Measurements from ENCODE around the gene TLK1.
"Not testable (repeated sequence)": the region's sequence is repeated elsewhere in the genome, so short reads cannot be mapped to it uniquely, and the experiment has no call there.

Gene TLK1

GRCh38 chr2:171162522-171163197 lies 2.0 kb upstream of the TLK1 start:
- ChIA-PET CTCF (interaction anchor here (0.7 to 2.1 kb wide), 2 partner anchors 190 to 247 kb away, joined by 3 to 8 read pairs; no protein-coding TSS in a partner anchor), POLR2A (interaction anchor here (0.7 kb wide), 1 partner anchor 72 kb away, joined by 4 read pairs; no protein-coding TSS in a partner anchor)
- H3K27me3 ChIP-seq (replicated peaks in 2 of 5; ENCODE audit: control insufficient read depth in 4 of 5, insufficient read depth in 5 of 5, low read length in 4 of 5); H3K27ac ChIP-seq (ENCODE audit: insufficient read depth in 1 of 2, low read depth in 1 of 2, low read length in 2 of 2, poor library complexity in 1 of 2, severe bottlenecking in 2 of 2); DNase-seq; H3K4me3 ChIP-seq (ENCODE audit: control insufficient read depth in 1 of 7, extremely low read depth in 1 of 7, insufficient read depth in 4 of 7, low read depth in 2 of 7, low read length in 6 of 7); H3K36me3 ChIP-seq (ENCODE audit: control insufficient read depth in 4 of 4, insufficient read depth in 4 of 4, low read length in 3 of 4); H3K9me3 ChIP-seq (ENCODE audit: control extremely low read depth in 1 of 5, control insufficient read depth in 4 of 5, insufficient read depth in 2 of 5, low read depth in 1 of 5, low read length in 4 of 5): not testable (repeated sequence)
- peaks cover 22 to 44% (median 30%) of the 10 kb centered on the region in 4 experiments for H3K4me1 ChIP-seq (ENCODE audit: control extremely low read depth in 1 of 4, control insufficient read depth in 4 of 4, insufficient read depth in 4 of 4, low read length in 3 of 4)
- WGBS (ENCODE audit: insufficient coverage) = 94% methylated on average over 6 of the region's 9 CpGs

DNA sequence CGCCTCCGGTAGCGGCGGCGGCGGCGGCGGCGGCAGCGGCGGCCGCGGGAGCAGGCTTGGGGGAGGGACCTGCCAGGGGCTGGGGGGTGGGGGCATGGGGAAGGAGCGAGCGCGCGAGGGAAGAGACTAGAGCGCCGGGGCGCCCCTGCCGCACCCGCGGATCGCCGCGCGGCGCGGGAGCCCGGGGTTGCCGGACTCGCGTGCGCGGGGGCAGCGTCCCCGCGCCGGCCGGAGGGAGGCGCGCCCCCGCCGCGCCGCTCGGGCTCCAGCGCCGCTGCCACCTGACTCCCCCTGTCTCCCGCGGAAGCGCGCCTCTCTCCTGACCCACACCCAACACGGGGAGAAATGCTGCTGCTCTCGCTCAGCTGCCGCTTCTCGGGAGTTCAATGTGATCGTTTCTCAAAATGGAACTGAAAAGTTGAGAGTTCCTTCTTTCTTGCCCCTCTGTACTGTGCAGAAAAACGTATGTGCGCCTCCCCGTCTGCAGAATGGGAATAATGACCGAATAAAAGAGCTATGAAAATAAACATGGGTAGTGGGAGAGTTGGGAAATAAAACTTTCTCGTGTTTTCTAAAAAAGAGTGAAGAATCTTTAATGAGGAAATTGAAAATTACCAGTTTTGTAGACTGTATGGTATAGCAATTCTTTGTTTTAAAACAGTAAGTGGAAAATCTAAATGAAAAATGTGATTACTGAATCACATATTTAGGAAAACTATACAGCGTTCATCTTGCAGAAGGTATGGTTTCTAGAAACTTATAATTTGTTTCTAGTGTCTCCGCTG lies 455 bp upstream of the TLK1 start:
- no peaks in the 10 kb centered on the region for H3K27me3 ChIP-seq (replicated peaks in 2 of 5; ENCODE audit: control insufficient read depth in 4 of 5, insufficient read depth in 5 of 5, low read length in 4 of 5)
- peaks cover 22 to 50% (median 34%) of the 10 kb centered on the region in 4 experiments for H3K4me1 ChIP-seq (ENCODE audit: control extremely low read depth in 1 of 4, control insufficient read depth in 4 of 4, insufficient read depth in 4 of 4, low read length in 3 of 4)
- H3K36me3 ChIP-seq (ENCODE audit: control insufficient read depth in 4 of 4, insufficient read depth in 4 of 4, low read length in 3 of 4) = no peaks in the 10 kb centered on the region
- ChIA-PET CTCF (interaction anchor here (0.7 kb wide), 1 partner anchor 40 kb away, joined by 4 read pairs; no protein-coding TSS in a partner anchor), POLR2A (interaction anchor here (0.5 kb wide), 1 partner anchor 128 kb away, joined by 3 read pairs; no protein-coding TSS in a partner anchor)
- H3K4me3 ChIP-seq (ENCODE audit: control insufficient read depth in 1 of 7, extremely low read depth in 1 of 7, insufficient read depth in 4 of 7, low read depth in 2 of 7, low read length in 6 of 7) = peak overlapping the region; percentile 55 to 96 (median 86)
- peak overlapping the region; percentile 84 to 95 for H3K27ac ChIP-seq (ENCODE audit: insufficient read depth in 1 of 2, low read depth in 1 of 2, low read length in 2 of 2, poor library complexity in 1 of 2, severe bottlenecking in 2 of 2)
- H3K9me3 ChIP-seq (ENCODE audit: control extremely low read depth in 1 of 5, control insufficient read depth in 4 of 5, insufficient read depth in 2 of 5, low read depth in 1 of 5, low read length in 4 of 5) = no peaks in the 10 kb centered on the region
- peak; percentile 82 to 92 (median 84) for DNase-seq
- WGBS (ENCODE audit: insufficient coverage) = 0% methylated on average over 40 of the region's 65 CpGs

- peaks cover 27 to 54% (median 37%) of the 10 kb centered on the region in 4 experiments for H3K4me1 ChIP-seq (ENCODE audit: control extremely low read depth in 1 of 4, control insufficient read depth in 4 of 4, insufficient read depth in 4 of 4, low read length in 3 of 4)
- under 1% methylated on average over 31 of the region's 38 CpGs for WGBS (ENCODE audit: insufficient coverage)
- peak overlapping the region; percentile 79 to 96 (median 93) for H3K4me3 ChIP-seq (ENCODE audit: control insufficient read depth in 1 of 7, extremely low read depth in 1 of 7, insufficient read depth in 4 of 7, low read depth in 2 of 7, low read length in 6 of 7)
- DNase-seq = peak; percentile 67 to 82 (median 75)
- peak overlapping the region; percentile 64 to 95 for H3K27ac ChIP-seq (ENCODE audit: insufficient read depth in 1 of 2, low read depth in 1 of 2, low read length in 2 of 2, poor library complexity in 1 of 2, severe bottlenecking in 2 of 2)
- H3K9me3 ChIP-seq (ENCODE audit: control extremely low read depth in 1 of 5, control insufficient read depth in 4 of 5, insufficient read depth in 2 of 5, low read depth in 1 of 5, low read length in 4 of 5) = no peaks in the 10 kb centered on the region
- no peaks in the 10 kb centered on the region for H3K36me3 ChIP-seq (ENCODE audit: control insufficient read depth in 4 of 4, insufficient read depth in 4 of 4, low read length in 3 of 4)
- no peaks in the 10 kb centered on the region for H3K27me3 ChIP-seq (replicated peaks in 2 of 5; ENCODE audit: control insufficient read depth in 4 of 5, insufficient read depth in 5 of 5, low read length in 4 of 5)
- ChIA-PET POLR2A (interaction anchor here (0.6 to 0.8 kb wide), 2 partner anchors 16 to 274 kb away, joined by 3 to 4 read pairs; partner anchors contain the start of gene METTL8), CTCF (interaction anchor here (0.7 to 2.8 kb wide), 18 partner anchors 9 to 286 kb away, joined by 3 to 16 read pairs (median 5); no protein-coding TSS in a partner anchor)
Measured at GRCh38 chr2:171159372-171160118, 1.1 kb downstream of the TLK1 start.

GRCh38 chr2:171158790-171159371 lies 1.8 kb downstream of the TLK1 start:
- peaks cover 31 to 60% (median 42%) of the 10 kb centered on the region in 4 experiments for H3K4me1 ChIP-seq (ENCODE audit: control extremely low read depth in 1 of 4, control insufficient read depth in 4 of 4, insufficient read depth in 4 of 4, low read length in 3 of 4)
- H3K27me3 ChIP-seq (replicated peaks in 2 of 5; ENCODE audit: control insufficient read depth in 4 of 5, insufficient read depth in 5 of 5, low read length in 4 of 5) = no peaks in the 10 kb centered on the region
- H3K36me3 ChIP-seq (ENCODE audit: control insufficient read depth in 4 of 4, insufficient read depth in 4 of 4, low read length in 3 of 4) = no peaks in the 10 kb centered on the region
- CTCF ChIA-PET = interaction anchor here (0.7 to 2.8 kb wide), 21 partner anchors 9 to 285 kb away, joined by 3 to 16 read pairs (median 5); no protein-coding TSS in a partner anchor
- H3K27ac ChIP-seq (ENCODE audit: insufficient read depth in 1 of 2, low read depth in 1 of 2, low read length in 2 of 2, poor library complexity in 1 of 2, severe bottlenecking in 2 of 2) = peak overlapping the region; percentile 64 to 95
- peak overlapping the region; percentile 79 to 96 (median 93) for H3K4me3 ChIP-seq (ENCODE audit: control insufficient read depth in 1 of 7, extremely low read depth in 1 of 7, insufficient read depth in 4 of 7, low read depth in 2 of 7, low read length in 6 of 7)
- POLR2A ChIA-PET = interaction anchor here (0.8 kb wide), 1 partner anchor 15 kb away, joined by 4 read pairs; no protein-coding TSS in a partner anchor
- DNase-seq = peak in 1 of 3 donors; percentile 14
- WGBS (ENCODE audit: insufficient coverage) = 1% methylated on average over 9 of the region's 15 CpGs
- no peaks in the 10 kb centered on the region for H3K9me3 ChIP-seq (ENCODE audit: control extremely low read depth in 1 of 5, control insufficient read depth in 4 of 5, insufficient read depth in 2 of 5, low read depth in 1 of 5, low read length in 4 of 5)

GRCh38 chr2:171158036-171158789 lies 2.5 kb downstream of the TLK1 start:
- H3K27me3 ChIP-seq (replicated peaks in 2 of 5; ENCODE audit: control insufficient read depth in 4 of 5, insufficient read depth in 5 of 5, low read length in 4 of 5) = no peaks in the 10 kb centered on the region
- CTCF ChIA-PET = interaction anchor here (0.7 to 2.8 kb wide), 20 partner anchors 8 to 285 kb away, joined by 3 to 16 read pairs (median 5); no protein-coding TSS in a partner anchor
- H3K27ac ChIP-seq (ENCODE audit: insufficient read depth in 1 of 2, low read depth in 1 of 2, low read length in 2 of 2, poor library complexity in 1 of 2, severe bottlenecking in 2 of 2) = no peak overlapping the region
- H3K4me3 ChIP-seq (ENCODE audit: control insufficient read depth in 1 of 7, extremely low read depth in 1 of 7, insufficient read depth in 4 of 7, low read depth in 2 of 7, low read length in 6 of 7) = peak overlapping the region in 6 of 7 experiments; percentile 79 to 96 (median 90)
- H3K36me3 ChIP-seq (ENCODE audit: control insufficient read depth in 4 of 4, insufficient read depth in 4 of 4, low read length in 3 of 4) = no peaks in the 10 kb centered on the region
- DNase-seq = no peak
- H3K4me1 ChIP-seq (ENCODE audit: control extremely low read depth in 1 of 4, control insufficient read depth in 4 of 4, insufficient read depth in 4 of 4, low read length in 3 of 4) = peaks cover 28 to 55% (median 40%) of the 10 kb centered on the region in 4 experiments
- POLR2A ChIA-PET = interaction anchor here (0.6 kb wide), 1 partner anchor 47 kb away, joined by 6 read pairs; no protein-coding TSS in a partner anchor
- no peaks in the 10 kb centered on the region for H3K9me3 ChIP-seq (ENCODE audit: control extremely low read depth in 1 of 5, control insufficient read depth in 4 of 5, insufficient read depth in 2 of 5, low read depth in 1 of 5, low read length in 4 of 5)
- whole genome bisulfite sequencing (ENCODE audit: insufficient coverage) = 100% methylated on average over 2 of the region's 9 CpGs

DNA sequence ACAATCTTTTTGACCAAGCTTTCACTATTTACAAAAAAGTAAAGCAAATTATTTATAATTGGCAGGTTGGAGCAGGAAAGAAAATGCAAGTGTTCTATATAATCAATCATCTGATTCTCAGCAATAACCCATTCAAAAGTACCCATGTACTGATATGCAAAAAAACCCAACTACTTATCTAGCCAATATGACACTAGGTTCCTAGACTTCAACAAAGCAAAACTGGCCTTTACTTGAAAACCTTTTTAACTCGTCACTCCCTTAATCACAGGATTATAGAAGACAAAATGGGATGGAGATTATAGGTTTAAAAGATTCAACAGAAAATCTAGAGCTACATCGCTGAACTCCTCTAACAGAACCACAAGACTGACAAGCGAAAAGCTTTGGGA lies 3.6 kb downstream of the TLK1 start:
- no CpG with 5 or more reads among the region's 3 CpGs for WGBS (ENCODE audit: insufficient coverage)
- CTCF ChIA-PET = interaction anchor here (1.0 to 2.8 kb wide), 5 partner anchors 9 to 198 kb away, joined by 4 to 16 read pairs (median 5); no protein-coding TSS in a partner anchor

More for the DNA sequence above, 3.6 kb downstream of the TLK1 start:
- Histone ChIP-seq H3K9me3 (ENCODE audit: control extremely low read depth in 1 of 5, control insufficient read depth in 4 of 5, insufficient read depth in 2 of 5, low read depth in 1 of 5, low read length in 4 of 5) (no peaks in the 10 kb centered on the region), H3K36me3 (ENCODE audit: control insufficient read depth in 4 of 4, insufficient read depth in 4 of 4, low read length in 3 of 4) (no peaks in the 10 kb centered on the region), H3K27me3 (replicated peaks in 2 of 5; ENCODE audit: control insufficient read depth in 4 of 5, insufficient read depth in 5 of 5, low read length in 4 of 5) (no peaks in the 10 kb centered on the region), H3K4me3 (ENCODE audit: control insufficient read depth in 1 of 7, extremely low read depth in 1 of 7, insufficient read depth in 4 of 7, low read depth in 2 of 7, low read length in 6 of 7) (no peak overlapping the region), H3K27ac (ENCODE audit: insufficient read depth in 1 of 2, low read depth in 1 of 2, low read length in 2 of 2, poor library complexity in 1 of 2, severe bottlenecking in 2 of 2) (no peak overlapping the region), H3K4me1 (ENCODE audit: control extremely low read depth in 1 of 4, control insufficient read depth in 4 of 4, insufficient read depth in 4 of 4, low read length in 3 of 4) (peaks cover 19 to 44% (median 33%) of the 10 kb centered on the region in 4 experiments)
- POLR2A ChIA-PET = no interaction called here
- DNase-seq = no peak

Data from common myeloid progenitor, CD34-positive (primary cell).